ENCODE measurements around the gene IGLL1.
"Not testable (repeated sequence)": the region's sequence is repeated elsewhere in the genome, so short reads cannot be mapped to it uniquely, and the experiment has no call there.

DNA sequence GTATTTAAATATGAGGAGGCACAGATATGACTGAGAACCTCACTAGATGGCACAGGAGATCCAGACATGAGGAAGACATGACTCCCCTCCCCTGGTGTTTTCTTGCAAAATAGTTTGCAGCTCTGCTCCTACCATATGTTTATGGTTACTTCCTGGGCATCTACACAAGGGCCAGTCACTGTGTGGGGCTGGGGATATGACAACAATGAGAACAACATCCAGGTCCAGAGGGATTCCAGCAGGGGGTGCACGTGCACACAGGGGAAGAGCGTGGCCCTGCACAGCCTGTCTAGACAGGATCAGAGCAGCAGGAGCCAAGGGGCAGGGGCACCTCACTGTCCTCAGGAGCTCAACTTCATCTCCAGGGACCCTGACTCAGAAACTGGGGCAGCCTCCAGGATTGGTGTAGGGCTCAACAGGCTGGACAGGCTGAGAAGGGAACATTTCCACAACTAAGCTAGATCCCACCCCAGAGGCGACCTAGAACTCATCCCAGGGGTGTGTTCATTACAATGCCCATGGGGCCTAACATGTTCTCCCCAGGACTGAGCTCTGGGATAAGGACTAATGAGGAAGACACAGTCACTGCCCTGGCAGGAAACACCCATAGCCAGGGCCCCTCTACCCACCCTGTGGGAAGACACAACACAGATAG lies 47.4 kb upstream of the IGLL1 start:
- TF ChIP-seq POLR2A, POLR2AphosphoS5, EP300 (IDR thresholded peaks at IDR 0.05): not testable (repeated sequence)
- TF ChIP-seq, protein P1, sequence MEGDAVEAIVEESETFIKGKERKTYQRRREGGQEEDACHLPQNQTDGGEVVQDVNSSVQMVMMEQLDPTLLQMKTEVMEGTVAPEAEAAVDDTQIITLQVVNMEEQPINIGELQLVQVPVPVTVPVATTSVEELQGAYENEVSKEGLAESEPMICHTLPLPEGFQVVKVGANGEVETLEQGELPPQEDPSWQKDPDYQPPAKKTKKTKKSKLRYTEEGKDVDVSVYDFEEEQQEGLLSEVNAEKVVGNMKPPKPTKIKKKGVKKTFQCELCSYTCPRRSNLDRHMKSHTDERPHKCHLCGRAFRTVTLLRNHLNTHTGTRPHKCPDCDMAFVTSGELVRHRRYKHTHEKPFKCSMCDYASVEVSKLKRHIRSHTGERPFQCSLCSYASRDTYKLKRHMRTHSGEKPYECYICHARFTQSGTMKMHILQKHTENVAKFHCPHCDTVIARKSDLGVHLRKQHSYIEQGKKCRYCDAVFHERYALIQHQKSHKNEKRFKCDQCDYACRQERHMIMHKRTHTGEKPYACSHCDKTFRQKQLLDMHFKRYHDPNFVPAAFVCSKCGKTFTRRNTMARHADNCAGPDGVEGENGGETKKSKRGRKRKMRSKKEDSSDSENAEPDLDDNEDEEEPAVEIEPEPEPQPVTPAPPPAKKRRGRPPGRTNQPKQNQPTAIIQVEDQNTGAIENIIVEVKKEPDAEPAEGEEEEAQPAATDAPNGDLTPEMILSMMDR (IDR thresholded peaks at IDR 0.05), result not testable (repeated sequence)
